H1 (cell line): Measurements from ENCODE around the gene GPSM1. TPM values are rescaled to one million over a fixed set of nuclear protein-coding genes. Genes with fewer than 3 reads are reported as not detected.

Experiments used
- CTCF ChIA-PET: fragments of 300-600 bp; sonication (Branson Sonifier 250); formaldehyde crosslinking; loops from one replicate; lab custom pipeline; 2021; ENCODE audit not compliant: partially characterized antibody; lab: Charles Lee
- POLR2A ChIA-PET: fragments of 300-600 bp; sonication (Branson Sonifier 250); formaldehyde crosslinking; loops from one replicate; lab custom pipeline; 2021; ENCODE audit warnings: inconsistent platforms; ENCODE audit not compliant: partially characterized antibody; lab: Charles Lee
- DNase-seq, 2 experiments: peaks; one replicate each; pipeline versions ENCODE4 v3.0.0 to v3.0.0-alpha.2; 2010 to 2022; ENCODE audit warnings: low spot score in 2 of 2, low read depth in 1 of 2, mixed read lengths in 1 of 2
- FAIRE-seq: peaks from 2 replicates; lab custom pipeline; 2011; peaks lifted over from hg19 to GRCh38; lab: Jason Lieb, UNC
- H2AFZ ChIP-seq: 2 replicates; pipeline ENCODE4 v1.8.1; 2012; ENCODE audit warnings: low read length, inconsistent platforms
- H2AK5ac ChIP-seq: 2 replicates; pipeline ENCODE4 v1.6.1; 2013; ENCODE audit warnings: low read depth, low read length
- H2BK120ac ChIP-seq: replicated peaks from 2 replicates; pipeline ENCODE3; 2013; ENCODE audit warnings: low read depth, low read length, inconsistent platforms
- H2BK12ac ChIP-seq: 2 replicates; pipeline ENCODE4 v1.6.1; 2013; ENCODE audit warnings: low read depth, low read length
- H2BK15ac ChIP-seq: 2 replicates; pipeline ENCODE4 v1.6.1; 2013; ENCODE audit warnings: low read length
- H2BK20ac ChIP-seq: 2 replicates; pipeline ENCODE4 v1.6.1; 2013; ENCODE audit warnings: low read length
- H2BK5ac ChIP-seq: 2 replicates; pipeline ENCODE4 v1.6.1; 2013; ENCODE audit warnings: low read depth, low read length
- H3K14ac ChIP-seq: 2 replicates; pipeline ENCODE4 v1.6.1; 2013; ENCODE audit warnings: inconsistent platforms; ENCODE audit not compliant: insufficient read length
- H3K18ac ChIP-seq: 2 replicates; pipeline ENCODE4 v1.6.1; 2013; ENCODE audit warnings: low read length; ENCODE audit errors: extremely low read depth
- H3K23ac ChIP-seq: 2 replicates; pipeline ENCODE4 v1.6.1; 2013; ENCODE audit warnings: inconsistent platforms; ENCODE audit not compliant: insufficient read length
- H3K23me2 ChIP-seq: 2 replicates; pipeline ENCODE4 v1.6.1; 2013; ENCODE audit warnings: low read depth, low read length
- H3K27ac ChIP-seq: 2 replicates; pipeline ENCODE4 v1.6.1; 2011; ENCODE audit warnings: low read depth, low read length, inconsistent platforms
- H3K27me3 ChIP-seq, 4 experiments: replicated peaks in 1 of 4; 1 replicate in 1 of 4; 2 replicates in 3 of 4; pipeline versions ENCODE4 v1.6.1 to v1.8.1; 2011 to 2013; ENCODE audit warnings: low read length in 3 of 4, mild to moderate bottlenecking in 3 of 4, inconsistent platforms in 2 of 4, mixed read lengths in 2 of 4, moderate library complexity in 1 of 4; ENCODE audit not compliant: control insufficient read depth in 3 of 4, insufficient read depth in 3 of 4; ENCODE audit errors: extremely low read depth in 1 of 4
- H3K36me3 ChIP-seq, 4 experiments: 2 replicates each; pipeline versions ENCODE4 v1.6.1 to v1.8.1; 2011 to 2013; ENCODE audit warnings: mild to moderate bottlenecking in 4 of 4, low read length in 3 of 4, moderate library complexity in 2 of 4, control low read depth in 1 of 4, inconsistent platforms in 1 of 4; ENCODE audit not compliant: insufficient read depth in 4 of 4, control insufficient read depth in 2 of 4
- H3K4ac ChIP-seq: replicated peaks from 2 replicates; pipeline ENCODE3; 2013; ENCODE audit warnings: low read length, low read depth, mixed read lengths, inconsistent platforms; ENCODE audit not compliant: insufficient read length
- H3K4me1 ChIP-seq, 4 experiments: replicated peaks in 1 of 4; 1 replicate in 1 of 4; 2 replicates in 3 of 4; pipeline versions ENCODE4 v1.6.1 to v1.8.1; 2011 to 2013; ENCODE audit warnings: low read length in 3 of 4, inconsistent platforms in 2 of 4, mixed read lengths in 1 of 4; ENCODE audit not compliant: insufficient read depth in 4 of 4, control insufficient read depth in 3 of 4
- H3K4me2 ChIP-seq, 2 experiments: 2 replicates each; pipeline versions ENCODE4 v1.6.1 to v1.8.1; 2011 to 2013; ENCODE audit warnings: low read depth in 2 of 2, low read length in 2 of 2, control low read depth in 1 of 2, inconsistent platforms in 1 of 2, mild to moderate bottlenecking in 1 of 2; ENCODE audit not compliant: insufficient read depth in 1 of 2
- H3K4me3 ChIP-seq, 4 experiments: fragments of 200-600, 300-600 bp in 1 of 4; sonication (generic), shearing (Covaris generic), sonication (Bioruptor Twin) in 1 of 4; 2 replicates each; pipeline versions ENCODE4 v1.5.1 to v1.8.1; 2011 to 2016; ENCODE audit warnings: low read length in 4 of 4, low read depth in 3 of 4, control low read depth in 2 of 4, inconsistent platforms in 2 of 4, mild to moderate bottlenecking in 2 of 4, mixed read lengths in 1 of 4, moderate library complexity in 1 of 4; ENCODE audit not compliant: insufficient read depth in 2 of 4; ENCODE audit errors: extremely low read depth in 1 of 4
- H3K56ac ChIP-seq: replicated peaks from 2 replicates; pipeline ENCODE3; 2013; ENCODE audit warnings: low read depth, mild to moderate bottlenecking, mixed read lengths, low read length, inconsistent platforms; ENCODE audit not compliant: insufficient read length
- H3K79me1 ChIP-seq: 2 replicates; pipeline ENCODE4 v1.6.1; 2013; ENCODE audit warnings: low read depth, low read length, control low read depth
- H3K79me2 ChIP-seq, 2 experiments: 2 replicates each; pipeline versions ENCODE4 v1.6.1 to v1.8.1; 2012 to 2013; ENCODE audit warnings: low read length in 2 of 2, mild to moderate bottlenecking in 2 of 2, inconsistent platforms in 1 of 2; ENCODE audit not compliant: insufficient read depth in 2 of 2, control insufficient read depth in 1 of 2
- H3K9ac ChIP-seq, 4 experiments: replicated peaks in 1 of 4; 1 replicate in 1 of 4; 2 replicates in 3 of 4; pipeline versions ENCODE4 v1.6.1 to v1.8.1; 2011 to 2013; ENCODE audit warnings: low read depth in 3 of 4, low read length in 3 of 4, control low read depth in 2 of 4, mild to moderate bottlenecking in 2 of 4, moderate library complexity in 2 of 4, inconsistent platforms in 1 of 4; ENCODE audit errors: extremely low read depth in 1 of 4
- H3K9me3 ChIP-seq, 2 experiments: 2 replicates each; pipeline versions ENCODE4 v1.6.1 to v1.8.1; 2012 to 2013; ENCODE audit warnings: mild to moderate bottlenecking in 2 of 2, moderate library complexity in 2 of 2, control low read depth in 1 of 2, inconsistent platforms in 1 of 2, low read depth in 1 of 2, low read length in 1 of 2, mixed read lengths in 1 of 2; ENCODE audit not compliant: insufficient read depth in 2 of 2
- H4K20me1 ChIP-seq, 2 experiments: replicated peaks in 1 of 2; 2 replicates each; pipeline versions ENCODE3 to v1.8.1; 2011 to 2013; ENCODE audit warnings: inconsistent platforms in 2 of 2, low read length in 2 of 2, mild to moderate bottlenecking in 1 of 2; ENCODE audit not compliant: insufficient read depth in 2 of 2, control insufficient read depth in 1 of 2
- H4K5ac ChIP-seq: 2 replicates; pipeline ENCODE4 v1.6.1; 2013; ENCODE audit warnings: low read length, low read depth, mixed read lengths, inconsistent platforms; ENCODE audit not compliant: insufficient read length
- H4K8ac ChIP-seq: 2 replicates; pipeline ENCODE4 v1.8.0; 2013; ENCODE audit warnings: mild to moderate bottlenecking, moderate library complexity, low read length, inconsistent platforms; ENCODE audit not compliant: insufficient read depth; ENCODE audit errors: extremely low read depth
- H4K91ac ChIP-seq: replicated peaks from 2 replicates; pipeline ENCODE3; 2013; ENCODE audit warnings: low read length, mixed read lengths, inconsistent platforms; ENCODE audit not compliant: insufficient read length
- SIX5 ChIP-seq: IDR thresholded peaks from 2 replicates; pipeline ENCODE4 v1.6.1; 2011; ENCODE audit warnings: mild to moderate bottlenecking, low read depth, low read length
- WGBS, 2 experiments: shearing (Covaris generic) in 1 of 2; methylation state at CpG; one replicate each; pipeline versions ENCODE4 v1.1.6 to v1.1.7; 2013 to 2015; ENCODE audit warnings: low lambda C conversion rate in 2 of 2, mixed read lengths in 2 of 2, inconsistent platforms in 1 of 2, low coverage in 1 of 2, missing lambda C conversion rate in 1 of 2; ENCODE audit not compliant: insufficient replicate concordance in 2 of 2, insufficient coverage in 1 of 2, insufficient read length in 1 of 2; ENCODE audit errors: extremely low coverage in 1 of 2, missing lambda C conversion rate in 1 of 2; 5-methylcytosine and 5-hydroxymethylcytosine counted together
- polyA plus RNA-seq, 7 experiments: library from polyadenylated mRNA; depleted of rRNA in 3 of 7; stranded (reverse) in 5 of 7; unstranded in 2 of 7; fragments of >200 nt in 5 of 7; fragments of 200-250 nt in 2 of 7; gene quantifications; 1 replicate in 5 of 7; 2 replicates in 1 of 7; 4 replicates in 1 of 7; pipeline versions ENCODE4 v1.2.1 to v1.2.3, GENCODE V29; 2011 to 2013; ENCODE audit warnings: missing spikeins in 2 of 7, mixed read lengths in 2 of 7
- total RNA-seq: library from RNA; stranded (reverse); fragmentation: NEBNext Ultra II Directional; extraction: Animal tissue kit (Norgen Biotek cat#: 25700); gene quantifications from 2 replicates; pipeline ENCODE4 v1.2.1, GENCODE V29; 2021

Gene GPSM1
- total and polyA plus RNA-seq, 2 of the 8 experiments (the other 6 are each of a cell fraction or from before 2014, with no cell fraction given): 12.8 to 18.0 TPM

- Histone ChIP-seq H2BK12ac (no peak overlapping the region), H3K23ac (no peak overlapping the region), H3K79me2 (no peaks in the 10 kb centered on the region), H3K14ac (no peak overlapping the region), H3K27ac (no peak overlapping the region), H3K4me2 (no peak overlapping the region), H4K20me1 (peaks cover 5 to 7% of the 10 kb centered on the region in 2 experiments), H2AFZ (no peak overlapping the region), H4K5ac (no peak overlapping the region), H3K4me1 (no peaks in the 10 kb centered on the region), H3K9me3 (no peaks in the 10 kb centered on the region), H2BK5ac (no peak overlapping the region), H4K91ac (no peak overlapping the region), H3K27me3 (no peaks in the 10 kb centered on the region), H3K79me1 (no peaks in the 10 kb centered on the region), H2BK120ac (no peak overlapping the region), H3K9ac (no peak overlapping the region), H3K56ac (no peak overlapping the region), H3K18ac (no peak overlapping the region), H3K4me3 (no peak overlapping the region), H4K8ac (no peak overlapping the region; the same call in 1 of the 2 replicates), H3K36me3 (no peaks in the 10 kb centered on the region; a peak in 1 of 8 replicates), H2AK5ac (no peak overlapping the region), H3K23me2 (no peaks in the 10 kb centered on the region), H2BK20ac (no peak overlapping the region), H2BK15ac (no peak overlapping the region), H3K4ac (no peak overlapping the region)
- ChIA-PET CTCF (interaction anchor here (1.8 to 3.0 kb wide), 3 partner anchors 8 to 48 kb away, joined by 8 to 19 read pairs (median 15); partner anchors contain the start of gene DNLZ), POLR2A (interaction anchor here (0.9 to 7.2 kb wide), 6 partner anchors 10 to 67 kb away, joined by 3 to 43 read pairs (median 6); partner anchors contain the start of gene DNLZ)
- 83% methylated on average over 6 of the region's 13 CpGs; no CpG with 5 or more reads in 1 of the 2 experiments for WGBS, 2 experiments
- FAIRE-seq: no peak
- no peak for DNase-seq
- TF ChIP-seq SIX5: no peak
Observed at GRCh38 chr9:136371533-136371880, 44.2 kb downstream of the GPSM1 start.
